Mononuclear cell (primary cell): ENCODE results near the gene RABEPK. TPM values are rescaled to one million over a fixed set of nuclear protein-coding genes. Genes with fewer than 3 reads are reported as not detected.
A peak's percentile ranks its signal among the peaks of the same experiment; 100 is the strongest.
"Not testable (repeated sequence)": the region's sequence is repeated elsewhere in the genome, so short reads cannot be mapped to it uniquely, and the experiment has no call there.

Experiments
- H3K27me3 ChIP-seq: 2 replicates; pipeline ENCODE4 v1.6.0; 2011; ENCODE audit warnings: low read length, control low read depth; ENCODE audit not compliant: insufficient read depth
- H3K4me1 ChIP-seq: 2 replicates; pipeline ENCODE4 v1.5.1; 2011; ENCODE audit warnings: mild to moderate bottlenecking, low read length, control low read depth; ENCODE audit not compliant: insufficient read depth
- H3K4me3 ChIP-seq: 2 replicates; pipeline ENCODE4 v1.5.1; 2011; ENCODE audit warnings: mild to moderate bottlenecking, low read length, moderate library complexity
- H3K9me3 ChIP-seq: 2 replicates; pipeline ENCODE4 v1.5.1; 2011; ENCODE audit warnings: low read depth, mild to moderate bottlenecking, control low read depth, low read length
- total RNA-seq: library from RNA; depleted of rRNA; stranded (reverse); fragments of >200 nt; gene quantifications from one replicate; pipeline ENCODE4 v1.2.3, GENCODE V29; 2012

Gene RABEPK
- total RNA-seq, 1 donor: 3.6 TPM

DNA sequence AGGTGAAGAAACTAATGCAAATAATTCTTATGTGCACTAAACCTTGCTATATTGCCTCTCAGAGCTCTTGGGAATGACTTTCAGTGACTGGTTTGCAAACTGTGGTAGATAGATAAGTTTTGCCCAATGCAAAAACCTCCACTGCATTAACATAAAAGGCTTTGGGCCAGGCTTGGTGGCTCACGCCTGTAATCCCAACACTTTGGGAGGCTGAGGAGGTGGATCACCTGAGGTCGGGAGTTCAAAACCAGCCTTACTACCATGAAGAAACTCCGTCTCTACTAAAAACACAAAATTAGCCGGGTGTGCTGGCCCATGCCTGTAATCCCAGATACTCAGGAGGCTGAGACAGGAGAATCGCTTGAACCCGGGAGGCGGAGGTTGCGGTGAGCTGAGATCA lies 33.8 kb downstream of the RABEPK start:
- peaks cover 29% of the 10 kb centered on the region for H3K4me1 ChIP-seq
- not testable (repeated sequence) for H3K9me3 ChIP-seq, H3K27me3 ChIP-seq, H3K4me3 ChIP-seq

DNA sequence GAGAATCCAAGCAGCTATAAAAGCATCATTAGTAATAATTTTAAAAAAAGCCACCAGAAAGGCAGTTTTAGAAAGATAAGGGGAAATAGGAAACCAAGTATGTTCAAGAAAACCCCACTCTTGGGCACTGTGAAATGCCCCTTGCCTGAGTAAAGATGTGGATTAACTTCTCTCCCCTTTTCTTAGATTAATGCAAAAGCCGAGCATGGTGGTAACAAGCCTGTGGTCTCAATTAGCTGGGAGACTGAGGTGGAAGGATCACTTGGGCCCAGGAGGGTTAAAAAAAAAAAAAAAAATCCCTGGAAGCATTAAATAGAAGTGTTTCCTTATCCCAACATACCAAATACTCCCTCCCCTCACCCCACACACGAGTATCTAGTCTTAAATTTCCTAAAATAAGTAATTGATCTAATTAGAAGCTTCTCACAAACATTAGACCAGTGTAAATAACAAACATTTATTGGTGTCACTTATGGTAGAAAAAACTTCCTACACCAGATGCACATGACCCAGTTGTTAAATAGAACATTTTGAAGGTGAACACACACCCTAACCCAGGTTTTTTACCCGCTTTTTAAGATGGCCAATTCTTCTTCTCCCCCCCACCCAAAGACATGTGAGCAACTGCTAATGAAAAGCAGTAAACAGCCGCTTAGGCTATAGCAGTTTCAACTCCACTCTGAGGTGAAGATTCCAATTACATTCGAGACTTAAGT lies 35.6 kb downstream of the RABEPK start:
- Histone ChIP-seq H3K27me3 (no peaks in the 10 kb centered on the region), H3K4me1 (peaks cover 43% of the 10 kb centered on the region), H3K4me3 (no peak overlapping the region), H3K9me3 (no peaks in the 10 kb centered on the region)

- not testable (repeated sequence) for H3K27me3 ChIP-seq, H3K9me3 ChIP-seq, H3K4me3 ChIP-seq
- H3K4me1 ChIP-seq: peaks cover 43% of the 10 kb centered on the region
These were observed 36.3 kb downstream of the RABEPK start for GRCh38 chr9:125236520-125237159.

DNA sequence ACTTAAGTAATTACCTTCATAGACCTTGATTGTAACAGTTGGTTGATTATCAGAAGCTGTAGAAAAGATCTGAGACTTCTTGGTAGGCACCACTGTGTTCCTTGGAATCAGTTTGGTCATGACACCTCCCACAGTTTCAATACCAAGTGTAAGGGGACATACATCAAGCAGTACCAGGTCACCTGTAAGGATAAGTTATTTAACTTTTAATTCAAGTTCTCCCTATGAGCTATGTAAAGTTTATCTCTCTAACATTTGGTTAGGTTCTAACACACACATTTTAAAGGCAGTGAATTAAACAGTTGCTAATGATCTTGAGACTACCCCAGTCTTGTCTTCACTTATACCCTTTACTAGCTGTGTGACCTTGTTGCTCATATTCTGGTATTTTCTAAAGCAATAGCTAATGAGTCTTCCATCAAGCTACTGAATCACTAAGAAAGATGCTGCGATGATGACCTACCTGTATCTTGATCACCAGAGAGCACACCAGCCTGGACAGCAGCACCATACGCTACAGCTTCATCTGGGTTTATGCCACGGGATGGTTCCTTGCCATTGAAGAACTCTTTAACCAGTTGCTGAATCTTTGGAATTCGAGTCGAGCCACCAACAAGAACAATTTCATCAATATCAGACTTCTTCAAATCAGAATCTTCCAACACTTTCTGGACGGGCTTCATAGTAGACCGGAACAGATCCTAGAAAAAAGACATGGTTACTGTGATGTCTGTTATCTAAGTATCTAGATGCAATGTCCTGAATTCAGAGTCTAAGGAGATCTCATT lies 38.0 kb downstream of the RABEPK start:
- Histone ChIP-seq H3K9me3 (no peaks in the 10 kb centered on the region), H3K4me3 (no peak overlapping the region), H3K27me3 (no peaks in the 10 kb centered on the region), H3K4me1 (peaks cover 58% of the 10 kb centered on the region)

GRCh38 chr9:125238915-125239446 lies 38.6 kb downstream of the RABEPK start:
- Histone ChIP-seq H3K4me1 (peaks cover 59% of the 10 kb centered on the region), H3K27me3 (no peaks in the 10 kb centered on the region)

GRCh38 chr9:125239631-125240597 lies 39.6 kb downstream of the RABEPK start:
- Histone ChIP-seq H3K4me1 (peaks cover 59% of the 10 kb centered on the region), H3K9me3 (no peaks in the 10 kb centered on the region), H3K4me3 (peak overlapping the region; percentile 89), H3K27me3 (no peaks in the 10 kb centered on the region)

More at GRCh38 chr9:125238915-125239446, 38.6 kb downstream of the RABEPK start:
- H3K4me3 ChIP-seq: no peak overlapping the region
- no peaks in the 10 kb centered on the region for H3K9me3 ChIP-seq

DNA sequence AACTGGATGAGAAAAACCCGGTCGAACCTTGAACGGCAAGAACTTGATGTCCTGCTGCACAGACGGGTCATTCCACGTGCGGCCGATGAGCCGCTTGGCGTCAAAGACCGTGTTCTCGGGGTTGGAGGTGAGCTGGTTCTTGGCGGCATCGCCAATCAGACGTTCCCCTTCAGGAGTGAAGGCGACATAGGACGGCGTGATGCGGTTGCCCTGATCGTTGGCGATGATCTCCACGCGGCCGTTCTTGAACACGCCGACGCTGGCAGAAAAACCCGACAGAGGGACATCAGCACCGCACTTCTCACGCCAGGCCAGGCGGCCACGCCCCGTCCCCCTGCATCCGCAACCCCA lies 40.3 kb downstream of the RABEPK start:
- Histone ChIP-seq H3K4me1 (peaks cover 59% of the 10 kb centered on the region), H3K4me3 (peak overlapping the region; percentile 89), H3K27me3 (no peaks in the 10 kb centered on the region), H3K9me3 (no peaks in the 10 kb centered on the region)

GRCh38 chr9:125241000-125241862 lies 40.9 kb downstream of the RABEPK start, which contains the start of gene HSPA5:
HSPA5 (minus strand) TSS chr9:125241343; CDS start chr9:125241126, 217 bp downstream.
- H3K4me1 ChIP-seq: peaks cover 58% of the 10 kb centered on the region
- peak within 1 kb of the TSS; percentile 89 for H3K4me3 ChIP-seq
- no peaks in the 10 kb centered on the region for H3K27me3 ChIP-seq
- H3K9me3 ChIP-seq: no peaks in the 10 kb centered on the region

DNA sequence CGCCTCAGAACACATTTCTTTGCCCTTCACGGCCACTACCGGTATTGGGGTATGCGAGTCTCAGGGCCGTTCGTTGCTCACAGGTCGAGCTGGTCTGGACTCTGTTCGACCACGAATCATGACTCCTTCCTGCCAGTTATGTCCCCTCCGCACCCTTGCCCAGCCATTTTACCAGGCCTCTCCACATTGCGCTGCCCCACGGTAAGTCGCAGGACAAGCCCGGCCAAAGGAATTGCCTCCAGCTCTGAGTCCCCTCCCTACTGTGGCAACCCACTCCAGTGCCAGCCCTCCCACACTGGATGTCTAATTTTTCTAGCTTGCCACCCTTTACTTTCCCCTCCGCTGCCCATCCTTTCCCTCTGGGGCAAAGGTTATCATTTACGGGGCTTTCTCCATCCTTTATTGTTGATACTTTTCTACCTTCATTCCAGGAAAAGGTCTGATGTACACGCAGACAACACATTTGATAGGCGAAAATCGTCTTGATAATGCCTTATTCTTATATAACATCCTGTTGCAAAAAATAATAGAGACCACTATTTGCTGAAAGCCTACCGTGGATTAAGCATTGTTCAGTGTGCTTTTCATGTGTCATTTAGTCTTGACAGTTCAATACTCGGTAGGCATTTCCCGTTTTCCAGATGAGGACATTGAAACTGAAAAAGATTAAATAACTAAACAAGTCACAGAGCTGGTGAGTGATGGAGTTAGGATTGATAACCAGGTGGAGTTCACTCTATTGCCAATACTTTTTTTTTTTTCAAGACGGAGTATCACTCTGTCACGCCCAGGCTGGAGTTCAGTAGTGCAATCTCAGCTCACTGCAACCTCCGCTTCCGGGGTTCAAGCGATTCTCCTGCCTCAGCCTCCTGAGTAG lies 41.8 kb downstream of the RABEPK start:
- Histone ChIP-seq H3K4me3 (peak overlapping the region; percentile 89), H3K9me3 (no peaks in the 10 kb centered on the region), H3K27me3 (no peaks in the 10 kb centered on the region), H3K4me1 (peaks cover 49% of the 10 kb centered on the region)

GRCh38 chr9:125243792-125244260 lies 43.5 kb downstream of the RABEPK start:
- no peaks in the 10 kb centered on the region for H3K27me3 ChIP-seq
- H3K4me3 ChIP-seq: no peak overlapping the region
- no peaks in the 10 kb centered on the region for H3K9me3 ChIP-seq
- peaks cover 33% of the 10 kb centered on the region for H3K4me1 ChIP-seq

DNA sequence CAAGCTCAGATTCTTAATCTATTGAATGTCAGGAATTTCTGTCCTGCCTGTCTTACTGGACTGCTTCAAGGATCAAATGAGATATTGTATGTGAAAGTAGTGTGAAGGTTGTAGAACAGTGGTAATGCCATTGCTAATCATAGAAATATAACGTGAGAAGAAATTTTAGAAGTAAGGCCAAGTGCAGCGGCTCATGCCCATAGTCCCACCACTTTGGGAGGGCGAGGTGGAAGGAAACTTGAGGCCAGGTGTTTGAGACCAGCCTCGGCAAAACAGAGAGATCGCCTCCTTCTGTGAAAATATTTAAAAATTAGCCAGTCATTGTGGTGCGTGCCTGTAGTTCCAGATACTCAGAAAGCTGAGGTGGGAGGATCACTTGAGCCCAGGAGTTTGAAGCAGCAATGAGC lies 45.9 kb downstream of the RABEPK start:
- Histone ChIP-seq H3K4me3 (no peak overlapping the region), H3K27me3 (no peaks in the 10 kb centered on the region), H3K4me1 (peaks cover 16% of the 10 kb centered on the region), H3K9me3 (no peaks in the 10 kb centered on the region)

- H3K4me3 ChIP-seq: no peak overlapping the region
- no peaks in the 10 kb centered on the region for H3K27me3 ChIP-seq
- no peaks in the 10 kb centered on the region for H3K9me3 ChIP-seq
- peaks cover 15% of the 10 kb centered on the region for H3K4me1 ChIP-seq
These were observed 53.9 kb downstream of the RABEPK start for GRCh38 chr9:125254231-125254630.
